VCaP (cell line): ENCODE results near the gene AP4B1.

Experiments used
- H3K27ac ChIP-seq: fragments of 450-650 bp; 2 replicates; pipeline ENCODE4 v1.5.1; 2017
- TF ChIP-seq, protein P1 (sequence below): fragments of 450-650 bp; conservative IDR thresholded peaks from 2 replicates; pipeline ENCODE4 v1.5.1; 2017; ENCODE audit warnings: mild to moderate bottlenecking, moderate library complexity

AP4B1 gene

DNA sequence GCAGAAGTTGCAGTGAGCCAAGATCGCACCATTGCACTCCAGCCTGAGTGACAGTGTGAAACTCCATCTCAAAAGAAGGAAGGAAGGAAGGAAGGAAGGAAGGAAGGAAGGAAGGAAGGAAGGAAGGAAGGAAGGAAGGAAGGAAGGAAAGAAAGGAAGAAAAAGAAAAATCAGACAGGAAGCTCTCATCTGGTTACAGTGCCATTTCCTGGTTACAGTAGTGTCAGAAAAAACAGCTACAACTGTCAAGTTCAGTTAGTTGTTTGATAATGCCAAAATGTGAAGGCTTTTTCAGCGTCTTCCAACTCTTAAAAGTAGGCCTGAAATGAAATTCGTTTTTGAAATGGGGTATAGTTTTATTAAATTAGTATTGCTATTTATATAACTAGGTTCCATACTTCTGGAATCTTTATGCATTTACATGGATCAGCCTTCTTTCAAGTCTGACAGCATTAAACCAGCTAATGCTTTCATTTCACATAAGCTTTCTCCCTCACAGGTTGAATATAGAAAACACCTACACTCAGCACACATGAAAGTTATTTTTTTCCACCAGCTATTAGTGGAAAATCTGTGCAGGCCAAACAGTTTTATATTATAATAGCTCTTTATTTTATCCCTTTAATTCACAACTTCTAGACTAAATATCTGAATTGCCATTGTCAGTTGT is 54.3 kb downstream of the AP4B1 start:
- no peak overlapping the region for H3K27ac ChIP-seq
- TF ChIP-seq, protein P1, sequence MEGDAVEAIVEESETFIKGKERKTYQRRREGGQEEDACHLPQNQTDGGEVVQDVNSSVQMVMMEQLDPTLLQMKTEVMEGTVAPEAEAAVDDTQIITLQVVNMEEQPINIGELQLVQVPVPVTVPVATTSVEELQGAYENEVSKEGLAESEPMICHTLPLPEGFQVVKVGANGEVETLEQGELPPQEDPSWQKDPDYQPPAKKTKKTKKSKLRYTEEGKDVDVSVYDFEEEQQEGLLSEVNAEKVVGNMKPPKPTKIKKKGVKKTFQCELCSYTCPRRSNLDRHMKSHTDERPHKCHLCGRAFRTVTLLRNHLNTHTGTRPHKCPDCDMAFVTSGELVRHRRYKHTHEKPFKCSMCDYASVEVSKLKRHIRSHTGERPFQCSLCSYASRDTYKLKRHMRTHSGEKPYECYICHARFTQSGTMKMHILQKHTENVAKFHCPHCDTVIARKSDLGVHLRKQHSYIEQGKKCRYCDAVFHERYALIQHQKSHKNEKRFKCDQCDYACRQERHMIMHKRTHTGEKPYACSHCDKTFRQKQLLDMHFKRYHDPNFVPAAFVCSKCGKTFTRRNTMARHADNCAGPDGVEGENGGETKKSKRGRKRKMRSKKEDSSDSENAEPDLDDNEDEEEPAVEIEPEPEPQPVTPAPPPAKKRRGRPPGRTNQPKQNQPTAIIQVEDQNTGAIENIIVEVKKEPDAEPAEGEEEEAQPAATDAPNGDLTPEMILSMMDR, result no peak

DNA sequence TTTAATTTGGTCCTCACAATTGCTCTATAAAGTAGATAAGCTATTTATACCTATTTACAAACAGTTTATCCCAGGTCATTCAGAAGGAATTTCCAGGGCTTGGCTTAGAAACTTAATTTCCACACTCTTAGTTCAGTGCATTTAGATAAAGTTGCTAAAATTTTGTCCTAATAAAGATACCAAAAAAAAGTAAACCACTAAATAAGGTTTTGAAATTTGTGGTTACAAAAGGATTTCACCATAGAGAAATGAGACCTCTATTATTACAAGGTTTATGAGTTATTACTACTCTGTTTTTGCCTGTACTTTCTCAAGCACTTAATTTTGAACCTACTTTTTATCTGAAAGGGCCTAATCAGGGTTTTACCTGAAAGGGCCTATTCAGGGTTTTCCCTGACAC is 55.5 kb downstream of the AP4B1 start:
- H3K27ac ChIP-seq, result no peak overlapping the region
- TF ChIP-seq, protein P1, result no peak

DNA sequence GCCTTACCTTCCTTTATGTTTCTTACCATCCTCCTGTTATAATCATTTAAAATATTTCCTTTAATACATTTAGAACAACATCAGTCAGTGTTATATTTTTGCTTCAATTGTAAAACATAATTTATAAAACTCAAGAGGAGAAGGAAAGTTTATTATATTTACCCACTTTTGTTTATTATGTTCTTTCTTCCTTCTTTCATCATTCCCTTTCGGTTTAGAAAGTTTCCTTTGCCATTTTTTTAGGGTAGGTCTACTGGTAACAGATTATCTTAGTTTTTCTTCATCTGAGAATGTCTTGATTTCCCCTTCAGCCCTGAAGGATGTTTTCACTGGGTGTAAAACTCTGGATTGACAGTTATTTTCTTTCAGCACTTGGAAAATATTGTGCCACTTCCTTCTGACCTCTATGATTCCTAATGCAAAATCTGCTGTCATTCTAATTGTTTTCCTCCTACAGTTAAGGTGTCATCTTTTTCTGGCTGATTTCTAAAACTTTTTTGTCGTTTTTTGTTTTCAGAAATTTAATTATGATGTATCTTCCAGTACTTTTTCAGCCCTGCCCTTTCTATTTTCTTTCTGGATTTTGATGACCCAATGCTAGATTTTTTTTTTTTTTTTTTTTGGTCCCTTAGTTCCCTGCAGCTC is 58.1 kb downstream of the AP4B1 start:
- TF ChIP-seq, protein P1, result no peak
- H3K27ac ChIP-seq, result no peak overlapping the region
